Keratinocyte (primary cell): ENCODE measurements around the gene GPSM1. TPM values are rescaled to one million over a fixed set of nuclear protein-coding genes. Genes with fewer than 3 reads are reported as not detected.

Experiments used
- DNase-seq: peaks from one replicate; pipeline ENCODE4 v3.0.0-alpha.2; 2011; ENCODE audit warnings: low read depth, missing footprints, low spot score
- FAIRE-seq: peaks from 2 replicates; lab custom pipeline; 2011; peaks lifted over from hg19 to GRCh38; lab: Jason Lieb, UNC
- H2AFZ ChIP-seq: 2 replicates; pipeline ENCODE4 v1.6.0; 2012; ENCODE audit warnings: low read length, control low read depth, inconsistent platforms; ENCODE audit not compliant: control insufficient read depth
- H3K27ac ChIP-seq: 2 replicates; pipeline ENCODE4 v1.5.1; 2011; ENCODE audit warnings: low read length; ENCODE audit not compliant: control insufficient read depth, insufficient read depth
- H3K27me3 ChIP-seq: 3 replicates; pipeline ENCODE4 v1.6.0; 2011; ENCODE audit warnings: low read length; ENCODE audit not compliant: control insufficient read depth, insufficient read depth; ENCODE audit errors: extremely low read depth
- H3K36me3 ChIP-seq, 2 experiments: 2 replicates in 1 of 2; 3 replicates in 1 of 2; pipeline ENCODE4 v1.5.1; 2011; ENCODE audit warnings: low read length in 2 of 2, mild to moderate bottlenecking in 1 of 2; ENCODE audit not compliant: control insufficient read depth in 2 of 2, insufficient read depth in 2 of 2; ENCODE audit errors: extremely low read depth in 1 of 2
- H3K4me1 ChIP-seq: 3 replicates; pipeline ENCODE4 v1.5.1; 2011; ENCODE audit warnings: low read length; ENCODE audit not compliant: control insufficient read depth, insufficient read depth; ENCODE audit errors: extremely low read depth
- H3K4me2 ChIP-seq: 3 replicates; pipeline ENCODE4 v1.6.0; 2011; ENCODE audit warnings: low read depth, low read length; ENCODE audit not compliant: control insufficient read depth, insufficient read depth; ENCODE audit errors: extremely low read depth
- H3K4me3 ChIP-seq, 3 experiments: fragments of 200-600 bp in 1 of 3; sonication (generic) in 1 of 3; 2 replicates in 2 of 3; 3 replicates in 1 of 3; pipeline ENCODE4 v1.5.1; 2011 to 2016; ENCODE audit warnings: low read length in 3 of 3, mild to moderate bottlenecking in 3 of 3, control low read depth in 2 of 3, inconsistent platforms in 1 of 3, low read depth in 1 of 3, mixed read lengths in 1 of 3, mixed run types in 1 of 3, moderate library complexity in 1 of 3; ENCODE audit not compliant: control insufficient read depth in 2 of 3, insufficient read depth in 2 of 3; ENCODE audit errors: extremely low read depth in 1 of 3
- H3K79me2 ChIP-seq: 2 replicates; pipeline ENCODE4 v1.6.0; 2012; ENCODE audit warnings: low read length; ENCODE audit not compliant: control insufficient read depth, insufficient read depth
- H3K9ac ChIP-seq: 3 replicates; pipeline ENCODE4 v1.6.0; 2011; ENCODE audit warnings: low read length; ENCODE audit not compliant: control insufficient read depth, insufficient read depth; ENCODE audit errors: extremely low read depth
- H3K9me1 ChIP-seq: 3 replicates; pipeline ENCODE4 v1.6.0; 2011; ENCODE audit warnings: low read length; ENCODE audit not compliant: control insufficient read depth, insufficient read depth; ENCODE audit errors: extremely low read depth
- H3K9me3 ChIP-seq: 2 replicates; pipeline ENCODE4 v1.5.1; 2012; ENCODE audit warnings: low read depth, low read length; ENCODE audit not compliant: control insufficient read depth
- H4K20me1 ChIP-seq: 3 replicates; pipeline ENCODE4 v1.6.0; 2011; ENCODE audit warnings: low read length; ENCODE audit not compliant: control insufficient read depth, insufficient read depth; ENCODE audit errors: extremely low read depth
- CTCF ChIP-seq, 3 experiments: IDR thresholded peaks in 1 of 3; conservative IDR thresholded peaks in 1 of 3; optimal IDR thresholded peaks in 1 of 3; 2 replicates in 2 of 3; 3 replicates in 1 of 3; pipeline versions ENCODE3 to v1.5.1; 2011; ENCODE audit warnings: low read length in 3 of 3, mild to moderate bottlenecking in 3 of 3, moderate library complexity in 2 of 3, control low read depth in 1 of 3, inconsistent platforms in 1 of 3; ENCODE audit not compliant: insufficient read depth in 2 of 3; ENCODE audit errors: extremely low read depth in 1 of 3
- EZH2 ChIP-seq: IDR thresholded peaks from one replicate; pipeline ENCODE4 v1.6.1; 2012; ENCODE audit warnings: inconsistent platforms, mild to moderate bottlenecking, low read length, moderate library complexity
- dilution Hi-C: fragments of 300-500 bp; cut with MboI; formaldehyde crosslinking; loops from one replicate; pipeline ENCODE4 v1.7.0; 2020; ENCODE audit warnings: low sequenced_read_pairs; ENCODE audit not compliant: extremely low pct_ligation_motif_present
- polyA plus RNA-seq, 5 experiments: library from polyadenylated mRNA; depleted of rRNA in 3 of 5; stranded (reverse) in 3 of 5; stranded (forward) in 1 of 5; unstranded in 1 of 5; fragments of >200 nt; gene quantifications; 1 replicate in 1 of 5; 2 replicates in 3 of 5; 3 replicates in 1 of 5; pipeline versions ENCODE4 v1.2.1 to v1.2.3, GENCODE V29; 2011 to 2012; ENCODE audit warnings: missing spikeins in 2 of 5, low read depth in 1 of 5, low replicate concordance in 1 of 5

The GPSM1 gene
- polyA plus RNA-seq, 1 donor (not counting 4 experiments of a cell fraction or from before 2014, with no cell fraction given), result 2.5 TPM

DNA sequence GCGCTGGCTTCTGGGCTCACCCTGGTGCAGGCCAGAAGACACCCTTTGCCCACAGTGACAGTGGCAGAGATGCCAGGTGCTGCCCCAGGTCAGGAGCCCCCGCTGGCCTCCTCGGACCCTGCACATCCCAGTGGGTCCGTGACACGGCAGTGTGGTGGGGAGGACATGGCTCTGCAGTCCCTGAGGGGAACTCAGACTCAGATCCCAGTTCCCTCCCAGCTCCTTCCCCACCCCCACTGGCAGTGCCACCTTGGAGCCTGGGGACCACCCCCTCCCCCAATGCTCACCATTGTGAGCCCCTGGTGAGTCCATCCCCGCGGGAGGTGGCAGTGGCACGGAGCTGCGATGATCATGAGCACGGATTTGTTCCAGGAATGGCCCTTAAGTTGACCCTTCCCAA lies 22.9 kb upstream of the GPSM1 start:
- Histone ChIP-seq H3K79me2 (no peaks in the 10 kb centered on the region), H4K20me1 (no peaks in the 10 kb centered on the region), H2AFZ (no peak overlapping the region), H3K9ac (no peak overlapping the region), H3K27me3 (peaks cover 31% of the 10 kb centered on the region), H3K36me3 (no peaks in the 10 kb centered on the region), H3K4me3 (no peak overlapping the region), H3K9me1 (no peaks in the 10 kb centered on the region), H3K9me3 (no peaks in the 10 kb centered on the region), H3K4me1 (peaks cover 17% of the 10 kb centered on the region), H3K4me2 (no peak overlapping the region), H3K27ac (no peak overlapping the region)
- TF ChIP-seq EZH2, result no peak
- TF ChIP-seq CTCF (optimal IDR thresholded peaks at IDR 0.05 in 1 of 3, IDR thresholded peaks at IDR 0.05 in 1 of 3, conservative IDR thresholded peaks at IDR 0.05 in 1 of 3; ENCODE audit: extremely low read depth in 1 of 3, insufficient read depth in 2 of 3, low read length in 3 of 3), result no peak
- dilution Hi-C loops, result no loop called here
- FAIRE-seq, result no peak
- DNase-seq, result no peak

DNA sequence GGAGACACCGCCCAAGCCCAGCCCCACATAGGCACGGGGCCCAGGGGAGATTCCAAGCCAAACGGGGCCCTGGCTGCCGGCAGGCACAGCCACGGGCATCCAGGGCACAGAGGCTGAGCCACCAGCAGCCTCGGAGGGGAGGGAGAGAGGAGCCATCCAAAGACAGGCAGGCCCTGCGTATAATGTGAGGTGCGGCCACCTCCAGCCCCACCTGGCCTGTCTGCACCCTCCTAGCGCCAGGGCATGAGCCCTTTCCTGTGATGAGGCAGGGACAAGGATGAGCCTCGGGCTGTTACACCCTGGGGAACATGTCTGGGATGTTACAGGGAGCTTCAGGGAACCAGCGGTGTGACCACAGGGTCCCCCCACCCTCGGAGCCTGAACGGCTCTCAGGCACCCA lies 22.4 kb upstream of the GPSM1 start:
- no peaks in the 10 kb centered on the region for H3K9me1 ChIP-seq
- H3K79me2 ChIP-seq, result no peaks in the 10 kb centered on the region
- H3K27me3 ChIP-seq, result peaks cover 31% of the 10 kb centered on the region
- dilution Hi-C loops, result no loop called here
- H4K20me1 ChIP-seq, result no peaks in the 10 kb centered on the region
- no peaks in the 10 kb centered on the region for H3K36me3 ChIP-seq
- DNase-seq, result no peak
- no peaks in the 10 kb centered on the region for H3K9me3 ChIP-seq
- H3K4me1 ChIP-seq, result peaks cover 17% of the 10 kb centered on the region
- no peak overlapping the region for H3K4me2 ChIP-seq
- no peak overlapping the region for H2AFZ ChIP-seq
- no peak overlapping the region for H3K9ac ChIP-seq
- no peak overlapping the region for H3K27ac ChIP-seq
- no peak overlapping the region for H3K4me3 ChIP-seq
- FAIRE-seq, result no peak
- TF ChIP-seq CTCF (optimal IDR thresholded peaks at IDR 0.05 in 1 of 3, IDR thresholded peaks at IDR 0.05 in 1 of 3, conservative IDR thresholded peaks at IDR 0.05 in 1 of 3; ENCODE audit: extremely low read depth in 1 of 3, insufficient read depth in 2 of 3, low read length in 3 of 3) (no peak), EZH2 (no peak)
